ENCODE measurements around the gene PAPPA2. TPM values are rescaled to one million over a fixed set of nuclear protein-coding genes. Genes with fewer than 3 reads are reported as not detected.
"Not testable (repeated sequence)": the region's sequence is repeated elsewhere in the genome, so short reads cannot be mapped to it uniquely, and the experiment has no call there.

Gene PAPPA2
- total RNA-seq, 4 donors from 2014 or later = 0.23 to 0.51 (median 0.34) TPM

DNA sequence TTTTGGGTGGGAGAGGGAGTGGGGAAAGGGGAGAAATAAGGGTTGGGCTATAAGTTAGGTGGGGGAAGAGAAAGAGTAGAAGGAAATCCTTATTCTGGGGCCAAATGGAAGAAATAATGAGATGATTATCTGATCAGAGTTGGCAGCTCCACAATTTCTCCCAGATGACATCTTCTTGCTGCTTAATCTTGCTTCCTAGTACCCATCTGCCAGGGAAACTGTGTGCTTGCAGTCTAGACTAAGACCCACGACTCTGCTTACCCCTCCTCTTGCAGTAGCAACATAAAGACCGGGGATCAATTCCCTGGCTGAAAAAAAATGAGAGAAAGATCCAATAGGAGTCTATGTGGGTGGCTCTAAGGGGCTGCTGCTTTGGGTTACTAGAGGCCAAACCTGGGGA lies 95.6 kb downstream of the PAPPA2 start:
- Histone ChIP-seq H3K27ac (no peak overlapping the region), H3K4me1 (peaks cover 11% of the 10 kb centered on the region), H3K36me3 (no peaks in the 10 kb centered on the region), H3K4me3 (no peak overlapping the region), H3K9me3 (no peaks in the 10 kb centered on the region), H3K27me3 (peaks cover 25% of the 10 kb centered on the region)
- no peak for DNase-seq (ENCODE audit: low spot score in 2 of 2)
- TF ChIP-seq POLR2AphosphoS5 (IDR thresholded peaks at IDR 0.05) = no peak
- WGBS = 30% methylated on average over 2 of the region's 2 CpGs

- H3K27ac ChIP-seq = no peak overlapping the region
- peaks cover 11% of the 10 kb centered on the region for H3K4me1 ChIP-seq
- no peaks in the 10 kb centered on the region for H3K9me3 ChIP-seq
- TF ChIP-seq POLR2AphosphoS5 (IDR thresholded peaks at IDR 0.05) = no peak
- TF ChIP-seq EP300 (IDR thresholded peaks at IDR 0.05) = no peak
- no peak for TF ChIP-seq POLR2A (IDR thresholded peaks at IDR 0.05)
- TF ChIP-seq CTCF (IDR thresholded peaks at IDR 0.05) = no peak
- DNase-seq (ENCODE audit: low spot score in 2 of 2) = no peak
- H3K4me3 ChIP-seq = no peak overlapping the region
- no peaks in the 10 kb centered on the region for H3K36me3 ChIP-seq
- H3K27me3 ChIP-seq = peaks cover 18% of the 10 kb centered on the region
- 39% methylated on average over 4 of the region's 4 CpGs for WGBS
These were observed 96.5 kb downstream of the PAPPA2 start for GRCh38 chr1:176559474-176559873.

GRCh38 chr1:176559878-176560277 lies 96.9 kb downstream of the PAPPA2 start:
- TF ChIP-seq POLR2AphosphoS5 (IDR thresholded peaks at IDR 0.05) = peak in 1 of 3 donors; percentile 28
- TF ChIP-seq POLR2A (IDR thresholded peaks at IDR 0.05) = no peak
- peak; percentile 60 to 63 for TF ChIP-seq CTCF (IDR thresholded peaks at IDR 0.05)
- TF ChIP-seq EP300 (IDR thresholded peaks at IDR 0.05) = no peak
- Histone ChIP-seq H3K4me1 (peaks cover 11% of the 10 kb centered on the region), H3K27ac (no peak overlapping the region), H3K27me3 (peaks cover 14% of the 10 kb centered on the region), H3K4me3 (no peak overlapping the region), H3K36me3 (no peaks in the 10 kb centered on the region), H3K9me3 (no peaks in the 10 kb centered on the region)
- DNase-seq (ENCODE audit: low spot score in 2 of 2) = no peak
- 3% methylated on average over 5 of the region's 5 CpGs for WGBS

DNA sequence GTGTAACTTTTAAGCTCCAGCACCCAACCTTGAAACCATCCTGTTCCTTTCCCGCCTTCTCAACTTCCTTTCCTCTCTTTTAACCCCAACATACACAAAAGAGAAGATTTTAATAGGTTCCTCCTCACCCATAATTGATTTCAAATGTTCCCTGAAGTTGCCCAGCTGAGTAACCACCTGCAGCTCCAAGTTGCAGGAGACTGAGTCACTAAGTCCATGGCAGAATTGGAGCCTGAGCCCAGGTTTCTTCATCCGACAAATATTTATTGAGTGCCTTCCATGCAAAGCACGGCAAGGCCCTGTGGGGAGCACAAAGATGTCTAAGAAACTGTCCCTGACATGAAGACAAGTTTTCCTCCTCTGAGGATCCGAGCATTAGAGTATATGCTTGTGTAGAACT lies 97.7 kb downstream of the PAPPA2 start:
- no peak for TF ChIP-seq CTCF (IDR thresholded peaks at IDR 0.05)
- TF ChIP-seq EP300 (IDR thresholded peaks at IDR 0.05) = no peak
- TF ChIP-seq POLR2A (IDR thresholded peaks at IDR 0.05) = no peak
- no peak for TF ChIP-seq POLR2AphosphoS5 (IDR thresholded peaks at IDR 0.05)
- Histone ChIP-seq H3K27me3 (peaks cover 9% of the 10 kb centered on the region), H3K4me1 (peaks cover 11% of the 10 kb centered on the region), H3K36me3 (no peaks in the 10 kb centered on the region), H3K9me3 (no peaks in the 10 kb centered on the region), H3K4me3 (no peak overlapping the region), H3K27ac (peak overlapping the region; percentile 31)
- no peak for DNase-seq (ENCODE audit: low spot score in 2 of 2)
- 66% methylated on average over 4 of the region's 4 CpGs for WGBS

GRCh38 chr1:176561761-176562160 lies 98.8 kb downstream of the PAPPA2 start:
- peaks cover 15% of the 10 kb centered on the region for H3K4me1 ChIP-seq
- not testable (repeated sequence) for H3K27me3 ChIP-seq; H3K36me3 ChIP-seq; H3K27ac ChIP-seq; DNase-seq (ENCODE audit: low spot score in 2 of 2); H3K9me3 ChIP-seq; H3K4me3 ChIP-seq
- WGBS = 92% methylated on average over 7 of the region's 7 CpGs

DNA sequence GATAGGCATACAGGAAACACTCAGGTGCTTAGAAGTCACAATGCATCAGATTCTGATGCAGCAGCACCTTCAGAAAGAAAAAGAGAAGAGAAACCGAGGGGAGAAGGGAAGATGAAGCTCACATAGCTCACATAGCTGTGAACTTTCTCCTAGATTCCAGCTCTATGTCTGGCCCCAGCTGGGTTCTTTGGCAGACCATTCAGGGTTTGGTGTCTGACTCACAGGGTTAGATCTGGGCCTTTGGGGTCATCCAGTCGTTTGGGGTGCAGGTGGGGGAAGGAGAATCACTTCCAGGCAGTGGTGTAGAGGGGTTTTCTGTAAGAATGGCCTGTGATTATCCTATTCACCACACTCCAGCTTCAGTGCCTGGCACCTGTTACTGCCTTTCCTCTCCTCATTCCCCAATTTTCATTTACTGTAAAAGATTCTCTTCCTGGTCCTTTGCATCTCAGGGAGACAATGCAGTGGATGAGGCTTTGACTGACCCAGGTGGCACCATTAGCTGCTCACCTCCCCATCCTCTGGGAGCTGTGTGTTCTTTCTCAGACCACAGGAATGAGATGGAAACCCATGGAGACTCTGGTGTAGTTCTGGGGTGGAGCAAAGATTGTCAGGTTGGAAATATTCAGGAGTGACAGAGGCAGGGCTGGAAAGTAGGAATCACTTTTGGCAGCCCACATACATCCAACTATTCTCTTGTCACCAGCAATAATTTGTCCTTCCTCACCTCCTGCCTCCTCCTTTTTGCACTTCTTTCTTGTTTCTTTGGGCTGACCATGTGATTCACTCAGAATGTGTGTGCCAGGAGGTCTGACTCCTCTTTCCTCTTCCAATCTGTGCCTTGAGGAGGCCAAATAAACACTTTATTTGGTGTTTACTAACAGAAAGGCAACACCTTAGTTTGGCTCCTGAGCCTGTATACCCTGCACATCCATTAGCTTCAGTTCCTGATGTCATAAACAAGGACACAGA lies 103.3 kb downstream of the PAPPA2 start:
- H3K9me3 ChIP-seq = no peaks in the 10 kb centered on the region
- no peak for TF ChIP-seq EP300 (IDR thresholded peaks at IDR 0.05)
- TF ChIP-seq POLR2AphosphoS5 (IDR thresholded peaks at IDR 0.05) = no peak
- TF ChIP-seq POLR2A (IDR thresholded peaks at IDR 0.05) = no peak
- no peak for TF ChIP-seq CTCF (IDR thresholded peaks at IDR 0.05)
- no peaks in the 10 kb centered on the region for H3K36me3 ChIP-seq
- H3K4me3 ChIP-seq = no peak overlapping the region
- peaks cover 4% of the 10 kb centered on the region for H3K4me1 ChIP-seq
- no peak for DNase-seq (ENCODE audit: low spot score in 2 of 2)
- peak overlapping the region; percentile 11 for H3K27ac ChIP-seq
- no peaks in the 10 kb centered on the region for H3K27me3 ChIP-seq
- 28% methylated on average over 2 of the region's 2 CpGs for WGBS
